H1 (cell line): ENCODE data around the gene KRTAP12-2. TPM values are rescaled to one million over a fixed set of nuclear protein-coding genes. Genes with fewer than 3 reads are reported as not detected.

ENCODE experiments used
- CTCF ChIA-PET: fragments of 300-600 bp; sonication (Branson Sonifier 250); formaldehyde crosslinking; loops from one replicate; lab custom pipeline; 2021; ENCODE audit not compliant: partially characterized antibody; lab: Charles Lee
- POLR2A ChIA-PET: fragments of 300-600 bp; sonication (Branson Sonifier 250); formaldehyde crosslinking; loops from one replicate; lab custom pipeline; 2021; ENCODE audit warnings: inconsistent platforms; ENCODE audit not compliant: partially characterized antibody; lab: Charles Lee
- DNase-seq, 2 experiments: peaks; one replicate each; pipeline versions ENCODE4 v3.0.0 to v3.0.0-alpha.2; 2010 to 2022; ENCODE audit warnings: low spot score in 2 of 2, low read depth in 1 of 2, mixed read lengths in 1 of 2
- FAIRE-seq: peaks from 2 replicates; lab custom pipeline; 2011; peaks lifted over from hg19 to GRCh38; lab: Jason Lieb, UNC
- H2AFZ ChIP-seq: 2 replicates; pipeline ENCODE4 v1.8.1; 2012; ENCODE audit warnings: low read length, inconsistent platforms
- H2AK5ac ChIP-seq: 2 replicates; pipeline ENCODE4 v1.6.1; 2013; ENCODE audit warnings: low read depth, low read length
- H2BK120ac ChIP-seq: replicated peaks from 2 replicates; pipeline ENCODE3; 2013; ENCODE audit warnings: low read depth, low read length, inconsistent platforms
- H2BK12ac ChIP-seq: 2 replicates; pipeline ENCODE4 v1.6.1; 2013; ENCODE audit warnings: low read depth, low read length
- H2BK15ac ChIP-seq: 2 replicates; pipeline ENCODE4 v1.6.1; 2013; ENCODE audit warnings: low read length
- H2BK20ac ChIP-seq: 2 replicates; pipeline ENCODE4 v1.6.1; 2013; ENCODE audit warnings: low read length
- H2BK5ac ChIP-seq: 2 replicates; pipeline ENCODE4 v1.6.1; 2013; ENCODE audit warnings: low read depth, low read length
- H3K14ac ChIP-seq: 2 replicates; pipeline ENCODE4 v1.6.1; 2013; ENCODE audit warnings: inconsistent platforms; ENCODE audit not compliant: insufficient read length
- H3K18ac ChIP-seq: 2 replicates; pipeline ENCODE4 v1.6.1; 2013; ENCODE audit warnings: low read length; ENCODE audit errors: extremely low read depth
- H3K23ac ChIP-seq: 2 replicates; pipeline ENCODE4 v1.6.1; 2013; ENCODE audit warnings: inconsistent platforms; ENCODE audit not compliant: insufficient read length
- H3K23me2 ChIP-seq: 2 replicates; pipeline ENCODE4 v1.6.1; 2013; ENCODE audit warnings: low read depth, low read length
- H3K27ac ChIP-seq: 2 replicates; pipeline ENCODE4 v1.6.1; 2011; ENCODE audit warnings: low read depth, low read length, inconsistent platforms
- H3K27me3 ChIP-seq, 4 experiments: replicated peaks in 1 of 4; 1 replicate in 1 of 4; 2 replicates in 3 of 4; pipeline versions ENCODE4 v1.6.1 to v1.8.1; 2011 to 2013; ENCODE audit warnings: low read length in 3 of 4, mild to moderate bottlenecking in 3 of 4, inconsistent platforms in 2 of 4, mixed read lengths in 2 of 4, moderate library complexity in 1 of 4; ENCODE audit not compliant: control insufficient read depth in 3 of 4, insufficient read depth in 3 of 4; ENCODE audit errors: extremely low read depth in 1 of 4
- H3K36me3 ChIP-seq, 4 experiments: 2 replicates each; pipeline versions ENCODE4 v1.6.1 to v1.8.1; 2011 to 2013; ENCODE audit warnings: mild to moderate bottlenecking in 4 of 4, low read length in 3 of 4, moderate library complexity in 2 of 4, control low read depth in 1 of 4, inconsistent platforms in 1 of 4; ENCODE audit not compliant: insufficient read depth in 4 of 4, control insufficient read depth in 2 of 4
- H3K4ac ChIP-seq: replicated peaks from 2 replicates; pipeline ENCODE3; 2013; ENCODE audit warnings: low read length, low read depth, mixed read lengths, inconsistent platforms; ENCODE audit not compliant: insufficient read length
- H3K4me1 ChIP-seq, 4 experiments: replicated peaks in 1 of 4; 1 replicate in 1 of 4; 2 replicates in 3 of 4; pipeline versions ENCODE4 v1.6.1 to v1.8.1; 2011 to 2013; ENCODE audit warnings: low read length in 3 of 4, inconsistent platforms in 2 of 4, mixed read lengths in 1 of 4; ENCODE audit not compliant: insufficient read depth in 4 of 4, control insufficient read depth in 3 of 4
- H3K4me2 ChIP-seq, 2 experiments: 2 replicates each; pipeline versions ENCODE4 v1.6.1 to v1.8.1; 2011 to 2013; ENCODE audit warnings: low read depth in 2 of 2, low read length in 2 of 2, control low read depth in 1 of 2, inconsistent platforms in 1 of 2, mild to moderate bottlenecking in 1 of 2; ENCODE audit not compliant: insufficient read depth in 1 of 2
- H3K4me3 ChIP-seq, 4 experiments: fragments of 200-600, 300-600 bp in 1 of 4; sonication (generic), shearing (Covaris generic), sonication (Bioruptor Twin) in 1 of 4; 2 replicates each; pipeline versions ENCODE4 v1.5.1 to v1.8.1; 2011 to 2016; ENCODE audit warnings: low read length in 4 of 4, low read depth in 3 of 4, control low read depth in 2 of 4, inconsistent platforms in 2 of 4, mild to moderate bottlenecking in 2 of 4, mixed read lengths in 1 of 4, moderate library complexity in 1 of 4; ENCODE audit not compliant: insufficient read depth in 2 of 4; ENCODE audit errors: extremely low read depth in 1 of 4
- H3K56ac ChIP-seq: replicated peaks from 2 replicates; pipeline ENCODE3; 2013; ENCODE audit warnings: low read depth, mild to moderate bottlenecking, mixed read lengths, low read length, inconsistent platforms; ENCODE audit not compliant: insufficient read length
- H3K79me1 ChIP-seq: 2 replicates; pipeline ENCODE4 v1.6.1; 2013; ENCODE audit warnings: low read depth, low read length, control low read depth
- H3K79me2 ChIP-seq, 2 experiments: 2 replicates each; pipeline versions ENCODE4 v1.6.1 to v1.8.1; 2012 to 2013; ENCODE audit warnings: low read length in 2 of 2, mild to moderate bottlenecking in 2 of 2, inconsistent platforms in 1 of 2; ENCODE audit not compliant: insufficient read depth in 2 of 2, control insufficient read depth in 1 of 2
- H3K9ac ChIP-seq, 4 experiments: replicated peaks in 1 of 4; 1 replicate in 1 of 4; 2 replicates in 3 of 4; pipeline versions ENCODE4 v1.6.1 to v1.8.1; 2011 to 2013; ENCODE audit warnings: low read depth in 3 of 4, low read length in 3 of 4, control low read depth in 2 of 4, mild to moderate bottlenecking in 2 of 4, moderate library complexity in 2 of 4, inconsistent platforms in 1 of 4; ENCODE audit errors: extremely low read depth in 1 of 4
- H3K9me3 ChIP-seq, 2 experiments: 2 replicates each; pipeline versions ENCODE4 v1.6.1 to v1.8.1; 2012 to 2013; ENCODE audit warnings: mild to moderate bottlenecking in 2 of 2, moderate library complexity in 2 of 2, control low read depth in 1 of 2, inconsistent platforms in 1 of 2, low read depth in 1 of 2, low read length in 1 of 2, mixed read lengths in 1 of 2; ENCODE audit not compliant: insufficient read depth in 2 of 2
- H4K20me1 ChIP-seq, 2 experiments: replicated peaks in 1 of 2; 2 replicates each; pipeline versions ENCODE3 to v1.8.1; 2011 to 2013; ENCODE audit warnings: inconsistent platforms in 2 of 2, low read length in 2 of 2, mild to moderate bottlenecking in 1 of 2; ENCODE audit not compliant: insufficient read depth in 2 of 2, control insufficient read depth in 1 of 2
- H4K5ac ChIP-seq: 2 replicates; pipeline ENCODE4 v1.6.1; 2013; ENCODE audit warnings: low read length, low read depth, mixed read lengths, inconsistent platforms; ENCODE audit not compliant: insufficient read length
- H4K8ac ChIP-seq: 2 replicates; pipeline ENCODE4 v1.8.0; 2013; ENCODE audit warnings: mild to moderate bottlenecking, moderate library complexity, low read length, inconsistent platforms; ENCODE audit not compliant: insufficient read depth; ENCODE audit errors: extremely low read depth
- H4K91ac ChIP-seq: replicated peaks from 2 replicates; pipeline ENCODE3; 2013; ENCODE audit warnings: low read length, mixed read lengths, inconsistent platforms; ENCODE audit not compliant: insufficient read length
- BCL11A ChIP-seq, 2 experiments: IDR thresholded peaks; one replicate each; pipeline ENCODE4 v1.6.1; 2011; ENCODE audit warnings: low read depth in 2 of 2, low read length in 2 of 2, mild to moderate bottlenecking in 2 of 2
- RAD21 ChIP-seq, 2 experiments: IDR thresholded peaks in 1 of 2; conservative IDR thresholded peaks in 1 of 2; 2 replicates each; pipeline ENCODE4 v1.6.1; 2011; ENCODE audit warnings: low read depth in 2 of 2, low read length in 2 of 2, improper control_type of control experiment in 1 of 2, inconsistent platforms in 1 of 2, mild to moderate bottlenecking in 1 of 2, moderate library complexity in 1 of 2
- WGBS, 2 experiments: shearing (Covaris generic) in 1 of 2; methylation state at CpG; one replicate each; pipeline versions ENCODE4 v1.1.6 to v1.1.7; 2013 to 2015; ENCODE audit warnings: low lambda C conversion rate in 2 of 2, mixed read lengths in 2 of 2, inconsistent platforms in 1 of 2, low coverage in 1 of 2, missing lambda C conversion rate in 1 of 2; ENCODE audit not compliant: insufficient replicate concordance in 2 of 2, insufficient coverage in 1 of 2, insufficient read length in 1 of 2; ENCODE audit errors: extremely low coverage in 1 of 2, missing lambda C conversion rate in 1 of 2; 5-methylcytosine and 5-hydroxymethylcytosine counted together
- polyA plus RNA-seq, 7 experiments: library from polyadenylated mRNA; depleted of rRNA in 3 of 7; stranded (reverse) in 5 of 7; unstranded in 2 of 7; fragments of >200 nt in 5 of 7; fragments of 200-250 nt in 2 of 7; gene quantifications; 1 replicate in 5 of 7; 2 replicates in 1 of 7; 4 replicates in 1 of 7; pipeline versions ENCODE4 v1.2.1 to v1.2.3, GENCODE V29; 2011 to 2013; ENCODE audit warnings: missing spikeins in 2 of 7, mixed read lengths in 2 of 7
- total RNA-seq: library from RNA; stranded (reverse); fragmentation: NEBNext Ultra II Directional; extraction: Animal tissue kit (Norgen Biotek cat#: 25700); gene quantifications from 2 replicates; pipeline ENCODE4 v1.2.1, GENCODE V29; 2021

KRTAP12-2 gene
- total and polyA plus RNA-seq, 2 of the 8 experiments (the other 6 are each of a cell fraction or from before 2014, with no cell fraction given) = 0.50 TPM; not detected in 1

DNA sequence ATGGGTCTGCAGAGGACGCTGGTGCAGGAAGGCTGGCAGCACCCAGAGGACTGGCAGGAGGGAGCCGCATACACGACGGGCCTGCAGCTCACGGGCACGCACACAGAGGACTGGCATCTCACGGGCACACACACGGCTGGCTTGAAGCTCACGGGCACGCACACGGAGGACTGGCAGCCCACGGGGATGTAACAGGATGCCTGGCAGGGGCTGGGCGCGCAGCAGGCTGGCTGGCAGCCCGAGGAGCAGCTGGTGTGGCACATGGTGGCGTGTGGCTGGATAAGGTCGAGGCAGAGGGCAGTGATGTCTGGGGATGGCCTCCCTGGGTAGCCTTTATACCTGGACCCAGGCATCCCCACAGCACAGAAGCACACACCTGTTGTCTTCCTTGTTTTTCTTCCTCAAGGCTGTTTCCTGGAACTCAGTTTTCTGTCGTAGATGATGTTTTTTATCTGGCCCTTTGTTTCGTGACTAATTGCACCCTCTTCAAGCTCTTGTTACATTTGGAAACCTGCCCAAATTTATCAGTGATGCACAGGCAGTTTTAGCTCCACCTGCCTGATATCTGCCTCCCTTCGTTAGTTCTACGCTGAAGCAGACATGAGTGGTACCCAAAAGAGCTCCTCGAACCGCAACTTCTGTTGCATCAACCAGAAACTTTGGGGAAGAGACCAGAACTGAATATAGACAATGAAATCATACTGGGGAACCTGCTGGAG lies 15.3 kb upstream of the KRTAP12-2 start, which contains the start of gene KRTAP12-1:
TSS of gene KRTAP12-1 (minus strand) at position 303 of the 719 bp plus-strand sequence. CDS start at position 263, 40 bp downstream.
- Histone ChIP-seq H2AFZ (no peak within 1 kb of the TSS), H3K23ac (no peak within 1 kb of the TSS), H3K4me1 (peaks cover 4 to 9% (median 6%) of the 10 kb centered on the region in 4 experiments), H4K8ac (peak within 1 kb of the TSS; percentile 31; the same call in 1 of the 2 replicates), H3K79me2 (no peaks in the 10 kb centered on the region), H3K4me2 (no peak within 1 kb of the TSS), H3K27me3 (no peaks in the 10 kb centered on the region), H2BK120ac (no peak within 1 kb of the TSS), H2BK20ac (no peak within 1 kb of the TSS), H4K91ac (no peak within 1 kb of the TSS), H3K36me3 (0 out of 8 replicates have a peak, but pooled peaks cover 0 to 2% (median 0%) of the 10 kb centered on the region in 4 experiments), H4K5ac (no peak within 1 kb of the TSS), H3K79me1 (no peaks in the 10 kb centered on the region), H3K4me3 (no peak within 1 kb of the TSS), H3K9me3 (no peaks in the 10 kb centered on the region), H3K23me2 (no peaks in the 10 kb centered on the region), H2BK12ac (peak within 1 kb of the TSS; percentile 27; the same call in 1 of the 2 replicates), H4K20me1 (no peaks in the 10 kb centered on the region), H3K56ac (no peak within 1 kb of the TSS), H3K27ac (no peak within 1 kb of the TSS), H2AK5ac (no peak within 1 kb of the TSS), H3K18ac (no peak within 1 kb of the TSS; the same call in 1 of the 2 replicates), H2BK15ac (0 out of 2 replicates have a peak within 1 kb of the TSS, but pooled peaks have one; percentile 61), H3K14ac (no peak within 1 kb of the TSS), H2BK5ac (no peak within 1 kb of the TSS), H3K4ac (no peak within 1 kb of the TSS), H3K9ac (no peak within 1 kb of the TSS)
- TF ChIP-seq RAD21 (IDR thresholded peaks at IDR 0.05 in 1 of 2, conservative IDR thresholded peaks at IDR 0.05 in 1 of 2; ENCODE audit: low read depth in 2 of 2, low read length in 2 of 2) (no peak), BCL11A (IDR thresholded peaks at IDR 0.05; ENCODE audit: low read depth in 2 of 2, low read length in 2 of 2) (no peak)
- 94% methylated on average over 23 of the region's 23 CpGs; no CpG with 5 or more reads in 1 of the 2 experiments for WGBS, 2 experiments
- CTCF ChIA-PET = interaction anchor here (0.5 to 1.5 kb wide), 4 partner anchors 9 to 893 kb away, joined by 3 read pairs; partner anchors contain the start of gene KRTAP10-12
- DNase-seq (no peak), FAIRE-seq (no peak)
- POLR2A ChIA-PET = interaction anchor here (0.9 to 1.5 kb wide), 2 partner anchors 10 to 13 kb away, joined by 3 to 5 read pairs; no protein-coding TSS in a partner anchor
